ENCODE data around the gene MPPED1.

MPPED1 gene

GRCh38 chr22:43411040-43411868, 560 bp upstream of the MPPED1 start:
- Histone ChIP-seq H3K27me3 (ENCODE audit: control insufficient read depth in 1 of 2, insufficient read depth in 1 of 2, low read length in 2 of 2) (peaks cover 65 to 79% of the 10 kb centered on the region in 2 experiments), H3K9me3 (ENCODE audit: control insufficient read depth, low read length) (no peaks in the 10 kb centered on the region), H4K8ac (ENCODE audit: low read length) (no peak overlapping the region), H3K4me2 (ENCODE audit: low read length, poor library complexity, severe bottlenecking) (no peak overlapping the region), H2BK12ac (ENCODE audit: low read length in 2 of 2) (no peak overlapping the region), H3K4ac (ENCODE audit: low read depth in 1 of 2, low read length in 2 of 2) (no peak overlapping the region), H2BK15ac (ENCODE audit: low read depth, poor library complexity, severe bottlenecking) (no peak overlapping the region), H3K4me3 (ENCODE audit: insufficient read depth in 1 of 2, low read depth in 1 of 2, low read length in 2 of 2) (no peak overlapping the region), H3K14ac (ENCODE audit: low read length in 2 of 2) (no peak overlapping the region), H4K91ac (ENCODE audit: low read length) (no peak overlapping the region), H3K36me3 (ENCODE audit: control insufficient read depth in 1 of 2, insufficient read depth in 2 of 2, low read depth in 1 of 2, low read length in 2 of 2) (no peaks in the 10 kb centered on the region), H2AFZ (ENCODE audit: low read depth, low read length) (no peak overlapping the region), H3K9ac (ENCODE audit: low read length) (no peak overlapping the region), H2BK5ac (ENCODE audit: low read depth, low read length, poor library complexity, severe bottlenecking) (no peak overlapping the region), H3K27ac (ENCODE audit: low read length, poor library complexity, severe bottlenecking) (no peak overlapping the region), H2BK120ac (ENCODE audit: low read depth, low read length) (no peak overlapping the region), H2AK5ac (ENCODE audit: low read length, severe bottlenecking) (no peak overlapping the region), H3K18ac (ENCODE audit: low read depth in 1 of 2, low read length in 2 of 2) (no peak overlapping the region), H3K79me1 (replicated peaks; ENCODE audit: low read length, poor library complexity, severe bottlenecking) (no peaks in the 10 kb centered on the region), H3K4me1 (ENCODE audit: control insufficient read depth, insufficient read depth, low read depth, low read length) (no peaks in the 10 kb centered on the region), H3K23ac (ENCODE audit: low read length in 2 of 2) (no peak overlapping the region)
- no peak for DNase-seq
- 20% methylated on average over 41 of the region's 83 CpGs for WGBS

DNA sequence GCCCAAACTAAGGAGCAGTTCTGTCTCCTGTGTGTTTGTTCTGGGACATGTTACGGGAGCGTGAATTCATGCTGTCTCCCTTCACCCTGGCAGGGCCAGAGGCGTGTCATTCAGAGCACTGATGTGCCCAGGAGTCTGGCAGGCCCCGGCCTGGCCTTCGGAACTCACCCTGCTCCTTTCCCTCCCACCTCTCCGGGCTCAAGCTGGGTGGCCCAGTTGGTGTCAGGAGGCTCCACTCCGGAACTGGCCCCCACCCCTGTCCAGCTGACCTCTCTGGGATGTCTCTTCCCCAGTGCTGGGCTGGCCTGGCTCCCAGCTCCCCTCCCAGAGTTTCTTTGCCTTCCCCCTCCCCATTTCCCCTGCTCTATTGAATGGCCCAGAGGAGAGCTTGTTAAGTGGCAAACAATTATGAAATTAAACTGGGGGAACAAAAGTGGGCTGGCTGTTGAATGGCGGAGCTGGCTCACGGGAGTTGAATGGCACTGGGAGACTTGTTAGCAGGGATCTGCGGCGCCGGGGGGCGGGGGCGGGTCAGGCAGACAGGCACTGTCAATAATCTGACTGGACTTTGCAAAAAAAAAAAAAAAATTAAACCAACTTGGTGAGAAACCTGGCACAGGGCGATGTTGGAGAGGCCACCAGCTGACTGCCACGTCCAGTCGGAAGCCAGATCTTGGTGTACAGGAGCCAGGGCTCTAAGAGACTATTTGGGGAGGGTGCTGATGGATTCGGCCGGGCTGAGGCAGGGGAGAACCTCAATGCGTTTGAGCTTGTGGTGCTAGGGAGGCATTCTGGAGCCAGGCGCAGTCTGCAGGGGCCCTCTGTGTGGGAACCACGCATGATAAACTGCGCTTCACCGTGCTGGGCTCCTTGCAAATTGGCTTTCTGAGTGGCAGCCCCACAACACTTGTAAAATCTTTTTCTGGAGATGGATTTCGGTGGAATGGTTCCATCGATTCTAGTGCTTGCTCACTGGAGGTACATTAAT, 1.3 kb downstream of the MPPED1 start:
- Histone ChIP-seq H2AFZ (ENCODE audit: low read depth, low read length) (no peak overlapping the region), H2BK120ac (ENCODE audit: low read depth, low read length) (no peak overlapping the region), H3K18ac (ENCODE audit: low read depth in 1 of 2, low read length in 2 of 2) (no peak overlapping the region), H3K36me3 (ENCODE audit: control insufficient read depth in 1 of 2, insufficient read depth in 2 of 2, low read depth in 1 of 2, low read length in 2 of 2) (no peaks in the 10 kb centered on the region), H4K91ac (ENCODE audit: low read length) (no peak overlapping the region), H2BK5ac (ENCODE audit: low read depth, low read length, poor library complexity, severe bottlenecking) (no peak overlapping the region), H2AK5ac (ENCODE audit: low read length, severe bottlenecking) (no peak overlapping the region), H3K23ac (ENCODE audit: low read length in 2 of 2) (no peak overlapping the region), H3K9me3 (ENCODE audit: control insufficient read depth, low read length) (no peaks in the 10 kb centered on the region), H4K8ac (ENCODE audit: low read length) (no peak overlapping the region), H3K9ac (ENCODE audit: low read length) (no peak overlapping the region), H3K27me3 (ENCODE audit: control insufficient read depth in 1 of 2, insufficient read depth in 1 of 2, low read length in 2 of 2) (peaks cover 69 to 87% of the 10 kb centered on the region in 2 experiments), H3K27ac (ENCODE audit: low read length, poor library complexity, severe bottlenecking) (no peak overlapping the region), H2BK15ac (ENCODE audit: low read depth, poor library complexity, severe bottlenecking) (no peak overlapping the region), H3K4me3 (ENCODE audit: insufficient read depth in 1 of 2, low read depth in 1 of 2, low read length in 2 of 2) (no peak overlapping the region), H3K4ac (ENCODE audit: low read depth in 1 of 2, low read length in 2 of 2) (no peak overlapping the region), H3K79me1 (replicated peaks; ENCODE audit: low read length, poor library complexity, severe bottlenecking) (no peaks in the 10 kb centered on the region), H3K14ac (ENCODE audit: low read length in 2 of 2) (no peak overlapping the region), H3K4me2 (ENCODE audit: low read length, poor library complexity, severe bottlenecking) (no peak overlapping the region), H2BK12ac (ENCODE audit: low read length in 2 of 2) (no peak overlapping the region), H3K4me1 (ENCODE audit: control insufficient read depth, insufficient read depth, low read depth, low read length) (no peaks in the 10 kb centered on the region)
- WGBS, result 82% methylated on average over 26 of the region's 26 CpGs
- DNase-seq, result no peak

DNA sequence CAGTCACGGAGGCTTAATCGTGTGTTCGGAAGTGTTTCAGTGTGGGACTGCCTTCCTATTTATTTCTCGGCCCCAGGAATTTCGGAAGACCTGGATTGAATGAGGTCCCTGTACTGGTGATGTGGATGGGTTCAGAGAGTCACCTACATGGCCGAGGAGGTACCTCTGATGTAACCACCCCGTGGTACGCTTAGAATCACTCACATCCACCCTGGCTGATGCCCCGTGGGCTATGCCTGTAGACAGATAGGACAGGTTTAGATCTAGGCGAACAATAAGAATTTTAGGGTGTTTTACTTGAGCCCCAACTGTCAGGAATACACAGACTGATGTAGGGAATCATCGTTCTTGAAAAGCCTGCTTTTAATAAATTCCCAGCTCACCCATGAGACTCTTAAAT, 2.0 kb downstream of the MPPED1 start:
- WGBS, result 84% methylated on average over 11 of the region's 11 CpGs
- H2BK120ac ChIP-seq (ENCODE audit: low read depth, low read length), result no peak overlapping the region
- no peak overlapping the region for H3K4me3 ChIP-seq (ENCODE audit: insufficient read depth in 1 of 2, low read depth in 1 of 2, low read length in 2 of 2)
- no peak overlapping the region for H2BK15ac ChIP-seq (ENCODE audit: low read depth, poor library complexity, severe bottlenecking)
- H4K8ac ChIP-seq (ENCODE audit: low read length), result no peak overlapping the region
- H3K23ac ChIP-seq (ENCODE audit: low read length in 2 of 2), result no peak overlapping the region
- no peak overlapping the region for H3K27ac ChIP-seq (ENCODE audit: low read length, poor library complexity, severe bottlenecking)
- H2AFZ ChIP-seq (ENCODE audit: low read depth, low read length), result no peak overlapping the region
- H3K27me3 ChIP-seq (ENCODE audit: control insufficient read depth in 1 of 2, insufficient read depth in 1 of 2, low read length in 2 of 2), result peaks cover 68 to 87% of the 10 kb centered on the region in 2 experiments
- H3K14ac ChIP-seq (ENCODE audit: low read length in 2 of 2), result no peak overlapping the region
- no peaks in the 10 kb centered on the region for H3K4me1 ChIP-seq (ENCODE audit: control insufficient read depth, insufficient read depth, low read depth, low read length)
- H2BK12ac ChIP-seq (ENCODE audit: low read length in 2 of 2), result no peak overlapping the region
- H2BK5ac ChIP-seq (ENCODE audit: low read depth, low read length, poor library complexity, severe bottlenecking), result no peak overlapping the region
- H3K9ac ChIP-seq (ENCODE audit: low read length), result no peak overlapping the region
- no peak overlapping the region for H3K18ac ChIP-seq (ENCODE audit: low read depth in 1 of 2, low read length in 2 of 2)
- no peaks in the 10 kb centered on the region for H3K79me1 ChIP-seq (replicated peaks; ENCODE audit: low read length, poor library complexity, severe bottlenecking)
- no peak overlapping the region for H2AK5ac ChIP-seq (ENCODE audit: low read length, severe bottlenecking)
- no peaks in the 10 kb centered on the region for H3K36me3 ChIP-seq (ENCODE audit: control insufficient read depth in 1 of 2, insufficient read depth in 2 of 2, low read depth in 1 of 2, low read length in 2 of 2)
- no peak overlapping the region for H3K4ac ChIP-seq (ENCODE audit: low read depth in 1 of 2, low read length in 2 of 2)
- no peaks in the 10 kb centered on the region for H3K9me3 ChIP-seq (ENCODE audit: control insufficient read depth, low read length)
- no peak overlapping the region for H3K4me2 ChIP-seq (ENCODE audit: low read length, poor library complexity, severe bottlenecking)
- H4K91ac ChIP-seq (ENCODE audit: low read length), result no peak overlapping the region
- DNase-seq, result no peak

GRCh38 chr22:43415681-43416080, 3.9 kb downstream of the MPPED1 start:
- no peak overlapping the region for H3K4ac ChIP-seq (ENCODE audit: low read depth in 1 of 2, low read length in 2 of 2)
- no peak overlapping the region for H2BK5ac ChIP-seq (ENCODE audit: low read depth, low read length, poor library complexity, severe bottlenecking)
- H3K36me3 ChIP-seq (ENCODE audit: control insufficient read depth in 1 of 2, insufficient read depth in 2 of 2, low read depth in 1 of 2, low read length in 2 of 2), result no peaks in the 10 kb centered on the region
- H3K9me3 ChIP-seq (ENCODE audit: control insufficient read depth, low read length), result no peaks in the 10 kb centered on the region
- H2AFZ ChIP-seq (ENCODE audit: low read depth, low read length), result no peak overlapping the region
- H3K14ac ChIP-seq (ENCODE audit: low read length in 2 of 2), result no peak overlapping the region
- WGBS, result 93% methylated on average over 7 of the region's 7 CpGs
- H2BK120ac ChIP-seq (ENCODE audit: low read depth, low read length), result no peak overlapping the region
- no peak overlapping the region for H3K4me3 ChIP-seq (ENCODE audit: insufficient read depth in 1 of 2, low read depth in 1 of 2, low read length in 2 of 2)
- no peak overlapping the region for H2BK12ac ChIP-seq (ENCODE audit: low read length in 2 of 2)
- no peak overlapping the region for H2AK5ac ChIP-seq (ENCODE audit: low read length, severe bottlenecking)
- H3K79me1 ChIP-seq (replicated peaks; ENCODE audit: low read length, poor library complexity, severe bottlenecking), result no peaks in the 10 kb centered on the region
- H3K18ac ChIP-seq (ENCODE audit: low read depth in 1 of 2, low read length in 2 of 2), result no peak overlapping the region
- H2BK15ac ChIP-seq (ENCODE audit: low read depth, poor library complexity, severe bottlenecking), result no peak overlapping the region
- H3K4me1 ChIP-seq (ENCODE audit: control insufficient read depth, insufficient read depth, low read depth, low read length), result no peaks in the 10 kb centered on the region
- DNase-seq, result no peak
- no peak overlapping the region for H4K91ac ChIP-seq (ENCODE audit: low read length)
- no peak overlapping the region for H3K4me2 ChIP-seq (ENCODE audit: low read length, poor library complexity, severe bottlenecking)
- peaks cover 55 to 80% of the 10 kb centered on the region in 2 experiments for H3K27me3 ChIP-seq (ENCODE audit: control insufficient read depth in 1 of 2, insufficient read depth in 1 of 2, low read length in 2 of 2)
- no peak overlapping the region for H3K27ac ChIP-seq (ENCODE audit: low read length, poor library complexity, severe bottlenecking)
- no peak overlapping the region for H3K9ac ChIP-seq (ENCODE audit: low read length)
- H3K23ac ChIP-seq (ENCODE audit: low read length in 2 of 2), result no peak overlapping the region
- no peak overlapping the region for H4K8ac ChIP-seq (ENCODE audit: low read length)
